BJ (cell line): ENCODE measurements around the gene TRAPPC3. TPM values are rescaled to one million over a fixed set of nuclear protein-coding genes. Genes with fewer than 3 reads are reported as not detected.

Source experiments
- CTCF ChIA-PET: fragments of 350-600 bp; formaldehyde crosslinking; extraction: SDS; loops from one replicate; lab custom pipeline; 2021; ENCODE audit warnings: antibody characterized with exemption, inconsistent platforms; lab: Yijun Ruan, JAX
- POLR2A ChIA-PET: fragments of 300-600 bp; sonication (Branson Sonifier 250); formaldehyde crosslinking; extraction: SDS; loops from one replicate; lab custom pipeline; 2021; ENCODE audit warnings: antibody characterized with exemption; lab: Charles Lee
- DNase-seq: peaks from one replicate; pipeline ENCODE4 v3.0.0-alpha.2; 2011; ENCODE audit warnings: low read depth
- H3K27me3 ChIP-seq: 2 replicates; pipeline ENCODE4 v1.6.0; 2011; ENCODE audit warnings: low read length; ENCODE audit not compliant: control insufficient read depth, insufficient read depth
- H3K36me3 ChIP-seq: 2 replicates; pipeline ENCODE4 v1.5.1; 2011; ENCODE audit warnings: low read length; ENCODE audit not compliant: control insufficient read depth, insufficient read depth
- H3K4me3 ChIP-seq: 2 replicates; pipeline ENCODE4 v1.5.1; 2011; ENCODE audit warnings: low read depth, mild to moderate bottlenecking, control low read depth, low read length
- polyA plus RNA-seq: library from polyadenylated mRNA; depleted of rRNA; stranded (reverse); fragments of >200 nt; gene quantifications from 2 replicates; pipeline ENCODE4 v1.2.3, GENCODE V29; 2011
- TF ChIP-seq, protein P1 (sequence below): IDR thresholded peaks from 2 replicates; pipeline ENCODE4 v1.5.1; 2011; ENCODE audit warnings: low read depth, mild to moderate bottlenecking, control low read depth, inconsistent platforms, low read length, moderate library complexity; ENCODE audit not compliant: insufficient read depth

The TRAPPC3 gene
- polyA plus RNA-seq, 1 experiment: 65.4 TPM

DNA sequence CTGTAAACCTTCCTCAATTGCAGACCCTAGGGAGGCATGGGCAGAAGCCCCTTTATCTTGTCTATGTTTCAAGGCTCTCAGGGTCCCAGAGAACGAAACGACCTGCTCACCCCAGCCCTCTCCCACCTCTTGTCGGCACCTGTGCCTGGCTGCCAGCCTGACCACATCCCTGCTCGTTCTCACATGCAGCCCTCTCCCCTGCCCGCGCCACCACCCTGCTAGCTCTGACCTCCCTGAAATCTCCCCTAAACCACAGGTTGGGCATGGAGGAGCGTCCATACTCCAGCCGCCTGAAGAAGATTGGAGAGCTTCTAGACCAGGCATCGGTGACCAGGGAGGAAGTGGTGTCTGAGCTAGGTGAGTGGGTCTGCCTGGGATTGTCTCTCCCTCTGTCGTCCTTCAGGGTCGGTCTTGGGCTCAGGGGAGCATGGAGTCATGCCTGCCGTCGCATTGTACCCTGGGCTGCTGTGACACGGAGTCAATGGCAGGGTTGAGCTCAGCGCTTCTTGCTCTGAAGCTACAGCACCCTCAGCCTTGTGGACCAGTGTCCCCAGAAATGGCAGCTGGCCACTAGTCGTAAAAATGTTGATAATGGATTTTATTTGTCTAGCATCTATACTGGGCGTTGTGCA, 57.0 kb downstream of the TRAPPC3 start:
- H3K4me3 ChIP-seq: no peak overlapping the region
- H3K36me3 ChIP-seq: peaks cover 29% of the 10 kb centered on the region
- no peaks in the 10 kb centered on the region for H3K27me3 ChIP-seq
- TF ChIP-seq, protein P1, sequence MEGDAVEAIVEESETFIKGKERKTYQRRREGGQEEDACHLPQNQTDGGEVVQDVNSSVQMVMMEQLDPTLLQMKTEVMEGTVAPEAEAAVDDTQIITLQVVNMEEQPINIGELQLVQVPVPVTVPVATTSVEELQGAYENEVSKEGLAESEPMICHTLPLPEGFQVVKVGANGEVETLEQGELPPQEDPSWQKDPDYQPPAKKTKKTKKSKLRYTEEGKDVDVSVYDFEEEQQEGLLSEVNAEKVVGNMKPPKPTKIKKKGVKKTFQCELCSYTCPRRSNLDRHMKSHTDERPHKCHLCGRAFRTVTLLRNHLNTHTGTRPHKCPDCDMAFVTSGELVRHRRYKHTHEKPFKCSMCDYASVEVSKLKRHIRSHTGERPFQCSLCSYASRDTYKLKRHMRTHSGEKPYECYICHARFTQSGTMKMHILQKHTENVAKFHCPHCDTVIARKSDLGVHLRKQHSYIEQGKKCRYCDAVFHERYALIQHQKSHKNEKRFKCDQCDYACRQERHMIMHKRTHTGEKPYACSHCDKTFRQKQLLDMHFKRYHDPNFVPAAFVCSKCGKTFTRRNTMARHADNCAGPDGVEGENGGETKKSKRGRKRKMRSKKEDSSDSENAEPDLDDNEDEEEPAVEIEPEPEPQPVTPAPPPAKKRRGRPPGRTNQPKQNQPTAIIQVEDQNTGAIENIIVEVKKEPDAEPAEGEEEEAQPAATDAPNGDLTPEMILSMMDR: no peak
- DNase-seq: no peak
- ChIA-PET POLR2A (no interaction called here), CTCF (interaction anchor here (0.7 to 4.4 kb wide), 2 partner anchors 43 to 261 kb away, joined by 3 to 22 read pairs; no protein-coding TSS in a partner anchor)

DNA sequence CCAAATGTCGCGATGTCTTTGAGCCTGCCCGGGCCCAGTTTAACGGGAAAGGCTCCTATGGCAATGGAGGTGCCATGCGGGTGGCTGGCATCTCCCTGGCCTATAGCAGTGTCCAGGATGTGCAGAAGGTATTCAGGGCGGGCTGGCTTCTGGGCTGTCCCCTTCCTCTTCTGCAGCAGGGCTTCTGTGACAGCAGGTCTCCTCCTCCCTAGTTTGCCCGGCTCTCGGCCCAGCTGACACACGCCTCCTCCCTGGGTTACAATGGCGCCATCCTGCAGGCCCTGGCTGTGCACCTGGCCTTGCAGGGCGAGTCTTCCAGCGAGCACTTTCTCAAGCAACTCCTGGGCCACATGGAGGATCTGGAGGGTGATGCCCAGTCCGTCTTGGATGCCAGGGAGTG, 57.6 kb downstream of the TRAPPC3 start:
- ChIA-PET CTCF (interaction anchor here (1.7 to 4.4 kb wide), 2 partner anchors 44 to 96 kb away, joined by 8 to 22 read pairs; no protein-coding TSS in a partner anchor), POLR2A (no interaction called here)
- no peak for DNase-seq
- H3K27me3 ChIP-seq: no peaks in the 10 kb centered on the region
- no peak overlapping the region for H3K4me3 ChIP-seq
- TF ChIP-seq, protein P1: no peak
- peaks cover 27% of the 10 kb centered on the region for H3K36me3 ChIP-seq

DNA sequence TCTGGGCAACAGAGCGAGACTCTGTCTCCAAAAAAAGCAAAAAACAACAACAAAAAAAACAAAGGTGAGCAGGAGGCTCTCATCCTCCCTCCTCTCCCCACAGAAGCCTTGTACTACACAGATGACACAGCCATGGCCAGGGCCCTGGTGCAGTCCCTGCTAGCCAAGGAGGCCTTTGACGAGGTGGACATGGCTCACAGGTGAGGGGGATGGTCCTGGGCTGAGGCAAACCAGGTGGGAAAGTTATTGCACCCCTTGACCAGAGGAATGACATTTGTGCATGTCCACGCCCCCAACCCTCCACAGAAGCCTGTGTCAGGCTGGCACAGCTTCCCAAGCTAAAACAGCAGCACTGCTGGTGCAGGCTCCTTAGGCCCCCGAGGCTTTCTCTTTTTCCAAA, 58.1 kb downstream of the TRAPPC3 start:
- CTCF ChIA-PET: interaction anchor here (1.7 to 4.4 kb wide), 2 partner anchors 44 to 97 kb away, joined by 8 to 22 read pairs; no protein-coding TSS in a partner anchor

GRCh38 chr1:36089393-36090121, 59.7 kb downstream of the TRAPPC3 start:
- Histone ChIP-seq H3K36me3 (peaks cover 25% of the 10 kb centered on the region), H3K27me3 (no peaks in the 10 kb centered on the region), H3K4me3 (peak overlapping the region; percentile 96)
- TF ChIP-seq, protein P1: no peak
- no peak for DNase-seq
- POLR2A ChIA-PET: interaction anchor here (0.6 to 0.7 kb wide), 2 partner anchors 22 to 156 kb away, joined by 3 to 7 read pairs; no protein-coding TSS in a partner anchor
- CTCF ChIA-PET: interaction anchor here (0.6 to 4.4 kb wide), 4 partner anchors 29 to 346 kb away, joined by 3 to 22 read pairs (median 4); partner anchors contain the start of gene AGO1

More for the DNA sequence above, 58.1 kb downstream of the TRAPPC3 start:
- H3K4me3 ChIP-seq: no peak overlapping the region
- no peak for DNase-seq
- H3K36me3 ChIP-seq: peaks cover 27% of the 10 kb centered on the region
- POLR2A ChIA-PET: interaction anchor here (0.6 kb wide), 1 partner anchor 117 kb away, joined by 4 read pairs; no protein-coding TSS in a partner anchor
- TF ChIP-seq, protein P1: no peak
- H3K27me3 ChIP-seq: no peaks in the 10 kb centered on the region
